ENCODE results near the gene AGER. TPM values are rescaled to one million over a fixed set of nuclear protein-coding genes. Genes with fewer than 3 reads are reported as not detected.
A peak's percentile ranks its signal among the peaks of the same experiment; 100 is the strongest.

The AGER gene
- total and polyA plus RNA-seq, 2 of the 4 experiments (the other 2 are of a cell fraction): 0.18 to 4.2 TPM

DNA sequence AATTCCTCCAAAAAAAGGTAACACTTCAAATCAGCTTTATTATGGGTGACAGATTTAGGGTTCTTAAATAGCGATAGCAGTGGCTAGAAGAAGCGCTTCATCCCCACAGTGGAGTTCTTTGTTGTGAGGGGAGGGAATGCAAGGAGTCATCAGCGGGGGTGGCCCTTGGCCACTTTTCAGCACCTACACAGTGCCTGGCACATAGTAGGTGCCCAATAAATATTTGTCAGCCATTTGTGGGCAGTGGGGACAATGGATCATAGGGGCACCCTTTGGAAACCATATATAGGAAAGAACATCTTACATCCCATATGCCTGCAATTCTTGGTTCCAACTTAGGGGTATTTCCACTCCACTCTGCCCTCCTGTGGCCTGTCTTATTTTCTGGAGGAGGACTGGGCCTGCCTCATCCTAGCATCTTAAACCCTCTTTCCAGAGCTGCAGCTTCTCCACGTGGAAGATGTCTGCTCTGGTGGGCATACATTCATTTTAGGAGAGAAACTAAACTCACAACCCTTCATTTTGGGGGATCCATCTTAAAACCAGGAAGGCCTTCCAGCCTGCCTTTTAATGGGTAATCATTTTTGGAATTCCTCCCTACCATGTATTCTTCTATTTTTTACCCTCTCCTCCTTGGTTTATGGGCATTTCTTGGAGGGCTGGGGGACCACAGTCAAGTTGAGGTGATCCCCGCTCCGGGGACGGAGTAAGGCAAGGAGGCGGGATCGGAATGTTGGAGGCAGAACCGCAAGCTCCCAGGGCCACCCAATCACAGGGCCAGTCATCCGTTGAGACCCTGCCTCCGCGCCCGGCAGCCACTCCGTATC lies 11.0 kb upstream of the AGER start (continued):
- peak; percentile 58; the same call in 1 of the 2 replicates for TF ChIP-seq SMC3 (IDR thresholded peaks at IDR 0.05; ENCODE audit: low read depth, low read length)
- TF ChIP-seq MAFK (IDR thresholded peaks at IDR 0.05; ENCODE audit: low read depth, low read length): no peak
- no peak for TF ChIP-seq POLR2A (IDR thresholded peaks at IDR 0.05; ENCODE audit: low read depth, low read length)

DNA sequence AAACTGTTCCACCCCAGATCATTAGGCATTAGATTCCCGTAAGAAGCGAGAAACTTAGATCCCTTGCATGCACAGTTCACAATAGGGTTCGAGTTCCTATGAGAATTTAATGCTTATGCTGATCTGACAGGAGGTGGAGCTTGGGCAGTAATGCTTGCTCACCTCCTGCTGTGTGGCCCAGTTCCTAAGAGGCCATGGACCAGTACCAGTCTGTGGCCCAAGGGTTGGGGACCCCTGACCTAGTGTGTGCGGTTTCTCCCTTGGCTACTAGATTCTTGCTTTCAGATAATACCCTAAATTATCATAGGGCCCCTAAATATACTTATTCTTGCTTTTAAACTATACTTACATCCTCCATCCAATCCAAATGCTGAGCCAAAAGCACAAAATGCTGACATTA lies 10.3 kb upstream of the AGER start:
- H2AK5ac ChIP-seq (ENCODE audit: low read depth, low read length): peak overlapping the region; percentile 23; the same call in 1 of the 2 replicates
- peaks cover 18 to 45% of the 10 kb centered on the region in 2 experiments for H3K79me1 ChIP-seq (ENCODE audit: low read depth in 1 of 2, low read length in 2 of 2)
- peaks cover 25% of the 10 kb centered on the region for H3K9me1 ChIP-seq (ENCODE audit: insufficient read depth, low read length)
- H2BK5ac ChIP-seq (ENCODE audit: low read depth, low read length, poor library complexity, severe bottlenecking): no peak overlapping the region
- 92% methylated on average over 2 of the region's 4 CpGs; no CpG with 5 or more reads in 1 of the 2 experiments for WGBS, 2 experiments (ENCODE audit: extremely low coverage in 2 of 2, insufficient read length in 1 of 2)
- CTCF ChIA-PET: no interaction called here
- peak overlapping the region; percentile 88 for H2AK9ac ChIP-seq (replicated peaks; ENCODE audit: low read depth, low read length, poor library complexity)
- H3K36me3 ChIP-seq (ENCODE audit: control insufficient read depth, insufficient read depth, low read length): no peaks in the 10 kb centered on the region
- H3K23ac ChIP-seq (ENCODE audit: low read depth, low read length): no peak overlapping the region
- H2BK120ac ChIP-seq (ENCODE audit: low read depth, low read length): no peak overlapping the region
- DNase-seq (no peak), ATAC-seq (ENCODE audit: low read depth) (no peak)
- no peak overlapping the region for H3K4ac ChIP-seq (ENCODE audit: low read depth, low read length)
- intact Hi-C loops (cut with micrococcal nuclease): no loop called here
- H2AFZ ChIP-seq (replicated peaks; ENCODE audit: low read length, poor library complexity): no peak overlapping the region
- no peak overlapping the region for H3K27ac ChIP-seq (ENCODE audit: insufficient read depth, low read length)
- H3K4me1 ChIP-seq (ENCODE audit: control insufficient read depth, insufficient read depth, low read length): peaks cover 15% of the 10 kb centered on the region
- no peak overlapping the region for H2BK20ac ChIP-seq (ENCODE audit: low read depth, low read length)
- no peak overlapping the region for H3K14ac ChIP-seq (replicated peaks; ENCODE audit: low read depth, low read length)
- peak overlapping the region in 1 of 2 experiments; percentile 92; a peak in 2 of 4 replicates for H4K8ac ChIP-seq (ENCODE audit: low read depth in 2 of 2, low read length in 2 of 2)
- no peak overlapping the region for H3K4me2 ChIP-seq (ENCODE audit: low read depth, low read length)
- dilution Hi-C loops (cut with HindIII; ENCODE audit: low sequenced_read_pairs, unreplicated experiment): no loop called here
- POLR2A ChIA-PET (ENCODE audit: unreplicated experiment): interaction anchor here (0.5 kb wide), 1 partner anchor 15 kb away, joined by 15 read pairs; no protein-coding TSS in a partner anchor
- in situ Hi-C loops (cut with MboI; ENCODE audit: low sequenced_read_pairs): loop anchor here (5.0 to 25.0 kb wide), 2 partner anchors 77 to 768 kb away; partner anchors contain the start of genes BRD2 and HLA-DMA
- H3K4me3 ChIP-seq (ENCODE audit: insufficient read depth, low read depth, low read length): no peak overlapping the region
- H4K5ac ChIP-seq (ENCODE audit: low read depth, low read length): no peak overlapping the region
- H3K9ac ChIP-seq (ENCODE audit: low read depth, low read length): no peak overlapping the region
- H3K56ac ChIP-seq (ENCODE audit: extremely low read depth, insufficient read depth, low read length): no peak overlapping the region
- no peaks in the 10 kb centered on the region for H3K27me3 ChIP-seq (ENCODE audit: control insufficient read depth, insufficient read depth, low read length)
- no TSS peak for BruUV-seq (replicated peaks)
- no peak overlapping the region for H2BK15ac ChIP-seq (ENCODE audit: low read depth, low read length)
- no peak overlapping the region for H4K91ac ChIP-seq (ENCODE audit: insufficient read depth, low read depth, low read length)
- H3K18ac ChIP-seq (ENCODE audit: low read depth, low read length): no peak overlapping the region
- H4K20me1 ChIP-seq (ENCODE audit: insufficient read depth, low read length): no peaks in the 10 kb centered on the region
- H3K9me3 ChIP-seq (ENCODE audit: control insufficient read depth, insufficient read depth, low read length): no peaks in the 10 kb centered on the region
- TF ChIP-seq NFE2L2 (IDR thresholded peaks at IDR 0.05; ENCODE audit: low read depth, low read length) (no peak), SMC3 (IDR thresholded peaks at IDR 0.05; ENCODE audit: low read depth, low read length) (no peak), ELK1 (IDR thresholded peaks at IDR 0.05; ENCODE audit: borderline replicate concordance, low read depth, low read length) (no peak), CEBPB (IDR thresholded peaks at IDR 0.05; ENCODE audit: low read depth, low read length) (no peak), MAFK (IDR thresholded peaks at IDR 0.05; ENCODE audit: low read depth, low read length) (no peak), RFX5 (IDR thresholded peaks at IDR 0.05; ENCODE audit: low read depth, low read length) (no peak), POLR2A (IDR thresholded peaks at IDR 0.05; ENCODE audit: low read depth, low read length) (no peak), MAZ (IDR thresholded peaks at IDR 0.05; ENCODE audit: borderline replicate concordance, low read depth, low read length) (no peak), FOS (IDR thresholded peaks at IDR 0.05; ENCODE audit: low read depth, low read length) (no peak), CHD1 (IDR thresholded peaks at IDR 0.05; ENCODE audit: low read depth, low read length) (no peak), RAD21 (IDR thresholded peaks at IDR 0.05; ENCODE audit: low read length) (no peak), BHLHE40 (IDR thresholded peaks at IDR 0.05; ENCODE audit: low read depth, low read length) (no peak)
- TF ChIP-seq, protein P1, sequence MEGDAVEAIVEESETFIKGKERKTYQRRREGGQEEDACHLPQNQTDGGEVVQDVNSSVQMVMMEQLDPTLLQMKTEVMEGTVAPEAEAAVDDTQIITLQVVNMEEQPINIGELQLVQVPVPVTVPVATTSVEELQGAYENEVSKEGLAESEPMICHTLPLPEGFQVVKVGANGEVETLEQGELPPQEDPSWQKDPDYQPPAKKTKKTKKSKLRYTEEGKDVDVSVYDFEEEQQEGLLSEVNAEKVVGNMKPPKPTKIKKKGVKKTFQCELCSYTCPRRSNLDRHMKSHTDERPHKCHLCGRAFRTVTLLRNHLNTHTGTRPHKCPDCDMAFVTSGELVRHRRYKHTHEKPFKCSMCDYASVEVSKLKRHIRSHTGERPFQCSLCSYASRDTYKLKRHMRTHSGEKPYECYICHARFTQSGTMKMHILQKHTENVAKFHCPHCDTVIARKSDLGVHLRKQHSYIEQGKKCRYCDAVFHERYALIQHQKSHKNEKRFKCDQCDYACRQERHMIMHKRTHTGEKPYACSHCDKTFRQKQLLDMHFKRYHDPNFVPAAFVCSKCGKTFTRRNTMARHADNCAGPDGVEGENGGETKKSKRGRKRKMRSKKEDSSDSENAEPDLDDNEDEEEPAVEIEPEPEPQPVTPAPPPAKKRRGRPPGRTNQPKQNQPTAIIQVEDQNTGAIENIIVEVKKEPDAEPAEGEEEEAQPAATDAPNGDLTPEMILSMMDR (conservative IDR thresholded peaks at IDR 0.05; ENCODE audit: low read depth, low read length): no peak

All from IMR-90 (cell line).